ENCODE data around the gene SEMA5A. TPM values are rescaled to one million over a fixed set of nuclear protein-coding genes. Genes with fewer than 3 reads are reported as not detected.

SEMA5A gene
- total RNA-seq, 2 donors from 2014 or later, result 17.6 to 34.1 TPM

DNA sequence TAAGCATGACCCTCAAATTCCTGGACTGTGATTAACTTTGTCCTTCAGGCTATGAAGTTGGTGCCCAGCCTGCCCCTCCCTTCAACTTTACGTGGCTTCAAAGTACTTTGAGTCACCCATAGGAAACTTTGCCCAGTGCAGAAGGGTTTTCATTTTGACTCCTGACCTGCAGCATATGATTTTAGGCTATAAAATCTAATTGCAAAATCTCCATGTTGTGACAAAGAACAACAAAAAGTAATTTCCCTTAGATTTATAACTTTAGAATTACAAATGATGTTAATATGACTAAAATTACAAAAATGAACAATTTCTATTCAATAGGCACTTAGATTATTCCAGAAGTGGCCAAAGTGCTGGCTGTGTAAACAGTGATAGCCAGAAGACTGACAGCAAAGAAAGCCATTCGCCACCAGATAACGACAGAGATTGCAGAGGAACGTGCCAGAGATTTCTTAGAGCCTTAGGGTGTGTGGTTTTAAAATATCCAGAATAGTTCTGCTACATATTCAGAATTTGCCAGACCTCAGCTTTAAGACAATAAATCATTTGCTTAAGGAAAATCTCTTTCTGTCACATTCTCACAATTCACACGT is 197.4 kb downstream of the SEMA5A start:
- intact Hi-C loops (cut with DNase I), result no loop called here
- DNase-seq (ENCODE audit: low spot score), result no peak

DNA sequence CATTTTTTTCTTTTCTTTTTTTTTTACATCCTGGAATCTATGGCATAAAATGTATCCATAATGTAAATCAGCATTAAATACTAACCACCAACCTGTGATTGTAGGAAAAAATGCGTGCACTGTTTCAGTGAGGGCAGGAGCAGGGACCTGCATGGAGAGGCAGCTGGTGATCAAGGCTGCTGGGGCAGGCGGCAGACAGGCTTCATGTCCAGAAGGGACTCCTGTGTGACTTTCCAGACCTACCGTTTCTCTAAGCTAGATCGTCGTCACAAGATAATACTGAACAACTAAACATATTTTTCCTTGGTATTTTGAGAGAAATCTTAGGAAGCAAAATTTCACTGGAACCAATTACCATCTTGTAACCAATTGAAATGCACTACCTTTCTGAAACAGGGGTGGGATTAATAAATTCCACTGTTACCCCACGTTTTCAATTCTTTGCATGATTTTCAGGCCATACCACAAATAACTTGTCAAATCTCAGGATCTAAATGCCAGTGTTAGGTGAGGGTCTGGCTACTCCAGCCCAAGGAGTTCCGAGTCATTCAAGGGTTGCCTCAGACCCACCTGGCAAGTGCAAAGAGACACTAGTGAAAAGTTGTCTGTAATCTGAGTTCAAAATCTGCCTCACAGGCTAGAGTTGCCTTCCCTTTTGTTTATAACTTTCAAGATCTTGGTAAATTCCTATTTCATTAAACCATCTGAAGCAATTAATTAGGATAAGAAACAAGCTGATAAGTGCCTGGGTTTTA is 198.2 kb downstream of the SEMA5A start:
- DNase-seq (ENCODE audit: low spot score), result no peak
- intact Hi-C loops (cut with DNase I), result no loop called here

DNA sequence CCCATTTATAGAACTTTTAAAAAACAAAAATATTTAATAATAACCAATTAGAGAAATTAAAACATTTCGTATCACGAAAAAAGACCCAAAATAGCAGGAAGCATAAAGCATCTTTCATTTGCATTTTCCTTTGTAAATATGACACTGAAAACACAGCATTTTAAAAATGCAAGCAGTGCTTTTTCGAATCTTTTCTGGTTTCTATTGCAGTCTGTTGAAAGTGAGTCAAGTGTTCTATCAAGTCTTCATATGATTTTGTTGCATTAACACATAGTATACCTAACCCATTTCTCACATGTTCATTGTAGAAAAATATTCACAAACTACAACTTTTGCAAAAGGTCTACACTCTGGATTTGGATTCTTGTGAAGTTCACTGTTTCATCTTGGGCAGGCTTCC is 198.8 kb downstream of the SEMA5A start:
- intact Hi-C loops (cut with DNase I), result no loop called here
- DNase-seq (ENCODE audit: low spot score), result no peak

DNA sequence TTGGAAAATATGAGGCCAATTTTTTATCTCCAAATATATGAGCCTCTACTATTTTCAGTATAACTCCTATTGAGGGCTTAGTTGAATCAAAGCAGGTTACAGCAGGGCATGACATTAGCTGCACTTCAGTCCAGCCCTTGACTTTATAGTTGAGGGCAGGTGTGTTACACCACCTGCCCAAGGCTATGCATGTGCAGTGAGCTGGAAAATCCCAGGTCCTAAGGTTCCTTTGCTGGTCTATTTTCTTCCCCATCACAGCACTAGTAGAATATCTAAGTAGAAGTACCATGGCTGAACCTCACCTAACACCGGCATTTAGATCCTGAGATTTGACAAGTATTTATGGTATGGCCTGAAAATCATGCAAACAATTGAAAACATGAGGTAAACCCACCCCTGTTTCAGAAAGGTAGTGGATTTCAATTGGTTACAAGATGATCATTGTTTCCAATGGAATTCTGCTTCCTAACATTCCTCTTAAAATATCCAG is 201.1 kb downstream of the SEMA5A start:
- no peak for DNase-seq (ENCODE audit: low spot score)
- intact Hi-C loops (cut with DNase I), result no loop called here

DNA sequence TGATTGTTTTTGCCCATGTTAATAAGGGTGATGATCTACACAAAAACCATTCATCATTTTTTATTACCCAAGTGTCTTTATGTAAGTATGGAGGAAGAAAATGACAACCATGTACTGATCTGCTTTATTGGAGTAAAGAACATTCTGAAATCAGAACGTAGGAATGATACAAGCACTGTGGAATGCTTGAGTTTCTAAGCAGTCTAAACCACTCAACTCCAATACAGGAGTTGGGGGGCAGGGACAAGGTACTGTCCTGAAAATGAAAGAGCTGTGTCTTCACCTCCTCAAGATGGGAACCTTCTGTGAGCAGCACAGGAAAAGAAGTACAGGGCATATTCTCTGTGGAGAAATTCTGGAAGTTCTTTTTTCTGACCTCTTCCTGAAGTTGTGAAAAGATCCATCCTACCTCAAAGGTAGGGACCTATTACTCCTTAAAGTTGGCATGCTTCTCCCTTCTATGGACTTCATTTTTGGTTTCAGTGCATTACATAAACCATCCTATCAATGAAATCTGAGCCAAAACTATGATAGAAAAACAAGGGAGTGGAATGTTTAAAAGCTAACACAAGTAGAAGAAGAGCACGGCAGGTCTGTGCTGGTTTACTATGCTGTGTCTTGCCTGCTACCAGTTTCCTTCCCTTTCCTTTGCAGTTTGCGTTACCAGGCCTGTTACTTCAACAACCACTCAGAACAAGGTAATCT is 202.6 kb downstream of the SEMA5A start:
- intact Hi-C loops (cut with DNase I), result no loop called here
- no peak for DNase-seq (ENCODE audit: low spot score)

DNA sequence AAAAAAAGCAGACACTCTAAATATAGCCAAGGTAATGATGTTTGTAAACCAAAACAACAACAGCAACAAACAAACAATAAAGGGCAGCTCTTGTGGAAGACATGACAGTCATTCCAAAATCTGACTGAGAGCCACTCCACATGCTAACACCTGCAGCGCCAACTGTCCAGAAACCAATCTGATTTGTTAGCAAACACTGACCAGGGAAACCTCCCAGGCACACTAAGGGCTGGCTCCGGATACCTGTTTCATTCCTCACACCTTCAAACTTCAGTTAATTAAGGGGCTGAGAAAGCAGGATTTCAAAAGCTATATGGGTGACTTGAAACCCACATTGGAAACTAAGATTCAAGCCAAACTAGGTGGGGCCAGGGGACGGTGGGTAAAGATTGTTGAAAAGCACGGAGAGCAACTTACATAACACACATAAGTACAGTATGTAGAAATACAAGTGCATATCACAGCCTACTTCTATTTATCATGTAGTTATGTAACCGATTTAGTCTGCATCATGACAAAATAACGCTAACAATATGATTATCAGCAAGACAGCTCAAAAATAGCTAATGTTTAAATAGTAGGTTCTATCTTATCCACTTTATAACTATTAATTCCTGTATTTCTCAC is 203.6 kb downstream of the SEMA5A start:
- intact Hi-C loops (cut with DNase I), result no loop called here
- DNase-seq (ENCODE audit: low spot score), result no peak

DNA sequence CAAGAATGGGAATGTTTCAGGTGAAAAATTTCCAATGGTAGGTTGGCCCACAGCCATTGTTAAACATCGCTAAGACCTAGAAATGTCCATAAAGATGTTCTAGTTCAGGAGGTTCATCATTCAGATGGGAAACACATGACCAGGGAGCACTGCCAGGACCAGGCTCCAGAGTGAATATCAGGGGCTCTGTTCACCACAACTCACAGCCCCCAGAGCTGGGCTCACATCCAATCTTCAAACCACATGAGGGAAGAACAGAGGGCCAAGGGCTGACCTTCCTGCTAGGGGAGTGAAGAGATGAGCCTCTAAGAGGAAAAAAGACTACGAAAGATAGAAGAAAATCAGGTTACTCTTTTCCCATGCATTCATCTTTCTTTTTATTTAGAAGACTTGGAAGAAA is 205.8 kb downstream of the SEMA5A start:
- no peak for DNase-seq (ENCODE audit: low spot score)
- intact Hi-C loops (cut with DNase I), result no loop called here

DNA sequence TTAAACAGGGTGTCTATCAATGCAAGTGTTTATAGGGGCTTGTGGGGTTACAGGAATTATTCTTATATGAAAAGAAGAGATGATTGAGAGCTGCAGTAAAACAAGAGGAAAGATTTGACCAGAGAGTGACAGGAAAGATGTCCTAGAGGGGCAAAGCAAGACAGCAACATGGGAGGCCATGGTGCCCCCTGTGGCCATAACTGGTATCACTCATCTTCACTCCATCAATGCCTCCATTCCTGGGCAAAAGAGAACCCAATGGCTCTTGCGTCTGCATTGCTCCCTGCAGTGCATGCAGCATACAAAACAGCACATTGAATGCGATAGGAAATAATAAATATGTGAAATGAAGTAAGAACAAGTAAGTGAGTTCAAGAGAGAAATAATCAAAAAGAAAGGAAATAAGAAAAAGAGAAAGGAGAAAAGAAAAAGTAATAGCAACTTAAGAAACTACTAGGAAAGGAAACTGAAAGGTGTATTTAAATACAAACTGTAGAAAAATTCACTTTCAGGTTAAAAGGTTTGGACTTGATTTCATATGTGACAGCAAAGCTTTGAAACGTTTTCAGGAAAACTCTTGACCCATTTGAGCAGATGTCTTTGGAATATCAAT is 206.6 kb downstream of the SEMA5A start:
- no peak for DNase-seq (ENCODE audit: low spot score)
- intact Hi-C loops (cut with DNase I), result no loop called here

DNA sequence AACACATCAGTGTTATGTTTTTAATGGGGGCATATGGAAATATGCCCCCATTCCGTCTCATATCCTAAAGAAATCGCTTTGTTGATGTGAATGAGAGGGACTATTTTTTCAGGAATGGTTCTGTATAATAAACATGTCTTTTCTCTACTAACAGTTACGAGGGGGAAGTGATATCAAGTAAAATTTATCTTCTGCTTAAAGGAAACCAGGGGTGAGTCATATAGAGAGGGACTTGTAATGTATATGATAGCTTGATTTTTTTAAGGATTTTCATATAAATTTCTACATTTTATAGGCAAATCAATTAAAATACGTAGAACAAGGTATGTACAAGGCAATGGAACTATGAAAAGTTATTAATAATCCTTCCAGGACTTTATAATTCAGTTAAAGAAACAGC is 207.1 kb downstream of the SEMA5A start:
- intact Hi-C loops (cut with DNase I), result no loop called here
- DNase-seq (ENCODE audit: low spot score), result no peak

DNA sequence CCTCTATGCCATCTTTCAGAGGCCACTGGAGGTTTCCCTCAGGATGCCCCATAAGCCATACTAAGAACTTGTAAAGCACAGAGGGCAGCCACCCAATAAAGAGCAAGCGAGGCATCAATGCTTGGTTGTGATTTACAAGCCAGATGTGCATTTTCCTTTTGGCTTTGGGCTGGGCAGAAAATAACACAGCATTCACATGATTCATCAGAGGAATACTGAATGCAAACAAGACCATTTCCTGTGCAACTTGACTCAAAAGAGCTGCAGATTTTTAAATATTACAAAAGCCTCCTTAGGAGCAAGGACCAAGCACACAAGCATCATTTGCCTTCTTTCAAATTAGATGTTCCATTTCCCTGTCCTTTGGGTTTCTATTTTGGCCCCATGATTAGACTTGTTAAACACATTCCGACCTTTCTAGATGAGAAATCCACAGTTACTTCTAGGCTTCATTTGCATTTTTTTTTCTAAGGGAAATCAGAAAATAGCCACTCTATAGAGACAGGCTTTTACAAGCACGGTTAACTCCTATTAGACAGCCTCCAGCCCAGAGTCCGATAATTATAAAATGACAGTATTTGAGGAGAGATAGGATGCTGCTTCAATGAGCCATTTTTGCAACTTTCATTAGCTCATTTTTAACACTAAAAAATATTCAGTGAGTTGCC is 207.8 kb downstream of the SEMA5A start:
- intact Hi-C loops (cut with DNase I), result no loop called here
- no peak for DNase-seq (ENCODE audit: low spot score)

DNA sequence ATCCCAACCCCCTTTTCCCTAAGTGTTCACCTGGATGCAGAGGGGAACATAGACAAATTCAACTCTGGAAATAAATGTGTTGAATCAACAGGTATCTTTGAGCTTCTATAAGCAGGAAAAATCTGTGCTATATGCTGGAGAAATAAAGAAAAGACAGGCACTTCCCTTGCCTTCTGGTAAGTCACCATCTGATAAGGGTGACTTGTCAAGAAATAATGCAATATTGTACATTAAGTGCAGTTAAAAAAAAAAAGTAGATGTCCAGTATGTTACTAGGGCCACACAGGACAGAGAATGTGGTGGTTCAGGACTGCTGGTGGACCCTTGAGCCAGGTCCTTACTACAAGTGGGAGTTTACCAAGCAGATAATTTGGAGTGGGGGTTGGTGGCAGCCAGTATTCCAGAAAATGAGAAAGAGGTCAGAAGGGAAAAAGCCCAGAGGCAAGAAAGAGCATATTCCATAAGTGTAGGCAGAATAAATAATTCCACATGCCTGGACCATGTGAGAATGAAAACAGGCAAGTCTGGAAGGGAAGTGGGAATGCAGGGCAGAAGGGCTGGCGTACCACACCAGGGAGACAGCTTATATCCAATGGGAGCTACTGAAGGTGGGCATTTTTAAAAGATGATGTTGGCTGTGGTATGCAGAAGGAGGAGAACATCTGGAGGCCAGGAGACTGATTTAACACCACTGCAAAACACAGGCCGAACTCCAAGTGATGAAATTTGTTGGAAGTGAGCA is 209.9 kb downstream of the SEMA5A start:
- intact Hi-C loops (cut with DNase I), result no loop called here
- no peak for DNase-seq (ENCODE audit: low spot score)

DNA sequence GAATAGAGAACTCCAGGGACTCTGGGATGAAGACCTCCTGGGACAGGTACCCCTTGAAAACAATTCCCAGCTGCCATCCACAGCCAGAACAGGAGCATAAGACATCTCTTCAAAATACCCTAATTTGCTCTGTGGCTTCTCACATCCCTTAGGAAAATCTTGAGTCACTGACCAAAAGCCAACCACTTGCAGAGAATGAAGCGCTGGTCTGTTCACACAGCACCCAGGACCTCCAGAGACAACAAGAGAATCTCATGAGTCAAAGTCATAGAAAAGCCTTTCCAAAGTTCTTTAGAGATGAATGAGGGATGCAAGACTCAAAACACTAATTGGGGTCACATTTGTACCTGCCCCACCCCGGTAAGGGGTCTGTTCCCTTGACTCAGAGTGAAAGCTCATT is 210.6 kb downstream of the SEMA5A start:
- DNase-seq (ENCODE audit: low spot score), result no peak
- intact Hi-C loops (cut with DNase I), result no loop called here

DNA sequence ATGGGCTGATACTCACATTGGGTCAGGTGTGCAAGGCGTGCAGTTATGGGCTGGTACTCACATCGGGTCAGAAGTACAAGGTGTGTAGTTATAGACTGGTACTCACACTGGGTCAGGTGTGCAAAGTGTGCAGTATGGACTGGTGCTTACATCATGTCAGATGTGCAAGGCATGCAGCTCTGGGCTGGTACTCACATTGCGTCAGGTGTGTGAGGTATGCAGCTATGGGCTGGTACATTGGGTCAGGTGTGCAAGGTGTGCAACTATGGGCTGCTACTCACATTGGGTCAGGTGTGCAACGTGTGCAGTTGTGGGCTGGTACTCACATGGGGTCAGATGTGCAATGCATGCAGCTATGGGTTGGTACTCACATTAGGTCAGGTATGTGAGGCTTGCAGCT is 213.8 kb downstream of the SEMA5A start:
- intact Hi-C loops (cut with DNase I), result no loop called here
- DNase-seq (ENCODE audit: low spot score), result no peak

DNA sequence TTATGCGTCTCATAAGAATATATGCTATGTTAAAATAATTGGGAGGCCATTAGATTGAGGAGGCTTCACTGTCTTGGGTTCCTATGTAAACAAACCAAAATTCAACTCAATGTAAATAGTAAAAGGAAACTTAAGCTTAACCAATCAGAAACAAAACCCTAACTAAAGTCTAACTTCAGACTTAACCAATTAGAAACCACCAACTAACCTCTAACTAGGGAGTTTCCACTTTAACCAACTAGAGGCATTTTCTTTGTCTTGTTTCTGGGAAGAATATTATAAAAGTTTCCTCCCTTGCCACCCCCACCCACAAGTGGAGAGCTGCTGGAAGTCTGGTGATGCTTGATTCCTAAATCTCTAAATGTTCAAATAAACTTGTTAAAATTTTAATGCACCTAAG is 214.5 kb downstream of the SEMA5A start:
- intact Hi-C loops (cut with DNase I), result no loop called here
- DNase-seq (ENCODE audit: low spot score), result no peak

DNA sequence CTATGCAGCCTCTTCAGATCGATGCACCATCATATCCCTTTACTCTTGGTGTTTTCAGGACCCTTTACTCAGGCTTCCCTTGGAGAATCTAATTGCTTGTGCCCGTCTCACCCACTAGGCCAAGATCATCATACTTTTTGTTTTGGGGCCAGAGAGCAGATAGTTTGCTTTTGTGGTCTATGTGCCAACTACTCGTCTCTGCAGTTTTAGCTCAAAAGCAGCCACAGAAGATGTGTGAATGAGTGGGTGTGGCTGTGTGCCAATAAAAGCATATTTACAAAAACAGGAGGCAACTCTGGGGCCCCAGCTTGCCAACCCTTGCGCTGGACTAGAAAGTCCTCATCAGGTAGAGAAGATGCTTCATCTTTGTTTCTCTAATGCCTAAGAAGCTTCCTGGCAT is 216.8 kb downstream of the SEMA5A start:
- intact Hi-C loops (cut with DNase I), result no loop called here
- DNase-seq (ENCODE audit: low spot score), result no peak

DNA sequence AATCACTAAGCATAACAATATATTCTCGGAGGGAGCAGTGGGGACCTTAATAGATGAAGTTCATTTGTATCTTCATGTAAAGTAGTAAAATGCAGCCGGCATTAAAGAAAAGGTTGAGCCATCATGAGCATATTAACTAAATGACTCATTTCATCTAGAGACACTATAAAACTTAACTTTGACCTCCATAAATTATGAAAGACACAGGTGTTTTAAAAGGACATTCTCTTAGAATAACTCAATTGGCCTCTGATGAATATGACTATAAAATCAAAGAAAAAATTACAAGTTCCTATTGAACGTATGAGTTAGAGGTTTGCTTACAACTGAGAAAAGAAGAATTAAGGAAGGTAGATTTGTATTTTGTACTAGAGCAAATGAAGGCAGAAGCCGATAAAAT is 220.3 kb downstream of the SEMA5A start:
- intact Hi-C loops (cut with DNase I), result no loop called here
- DNase-seq (ENCODE audit: low spot score), result no peak

DNA sequence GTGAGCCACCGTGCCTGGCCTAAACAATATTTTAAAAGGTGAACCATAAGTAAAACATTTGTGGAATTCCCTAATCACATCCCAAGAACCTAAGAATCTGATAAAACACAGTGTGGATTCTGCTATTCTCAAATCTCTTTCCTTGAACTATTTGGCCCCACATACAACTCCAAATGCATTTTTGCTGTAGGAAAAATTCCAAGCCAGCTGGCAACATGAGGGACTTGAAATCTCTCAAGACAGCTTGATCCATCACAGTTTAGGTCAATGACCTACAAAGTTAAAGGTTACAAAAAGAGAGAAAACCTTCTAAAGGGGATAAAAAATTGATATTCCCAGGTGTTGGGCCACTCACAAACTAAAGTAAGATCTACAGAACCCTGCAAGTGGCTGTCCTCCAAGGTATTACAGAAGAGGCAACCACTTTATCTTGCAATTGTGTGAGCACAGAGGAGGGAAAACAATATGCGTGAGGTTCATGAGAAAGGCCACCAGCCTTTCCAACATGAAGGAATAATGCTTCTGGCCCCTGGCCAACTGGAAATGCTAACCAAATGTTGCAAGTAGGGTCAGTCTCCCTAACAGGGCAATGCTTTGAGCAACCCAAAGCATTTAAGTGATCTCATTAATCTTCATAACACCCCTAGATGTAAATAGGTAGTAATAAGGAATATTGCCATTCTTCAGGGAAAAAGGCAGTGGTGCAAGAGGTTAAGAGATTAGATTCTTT is 221.4 kb downstream of the SEMA5A start:
- intact Hi-C loops (cut with DNase I), result no loop called here
- DNase-seq (ENCODE audit: low spot score), result no peak

DNA sequence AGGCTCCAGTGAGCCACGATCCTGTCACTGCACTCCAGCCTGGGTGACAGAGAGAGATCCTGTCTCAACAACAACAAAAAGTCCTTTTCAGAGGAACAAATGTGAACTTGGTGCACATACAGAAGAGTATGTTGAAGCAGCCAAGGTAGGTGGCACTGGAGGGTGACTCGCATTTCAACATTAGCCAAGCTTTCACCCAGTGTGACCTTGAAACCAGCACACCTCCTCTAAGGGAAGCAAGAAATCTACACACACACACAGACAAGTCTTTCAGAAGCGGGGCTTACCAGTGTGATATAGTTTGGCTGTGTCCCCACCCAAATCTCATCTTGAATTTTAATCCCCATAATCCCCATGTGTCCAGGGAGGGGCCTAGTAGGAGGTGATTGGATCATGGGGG is 225.2 kb downstream of the SEMA5A start:
- intact Hi-C loops (cut with DNase I), result no loop called here
- no peak for DNase-seq (ENCODE audit: low spot score)

All from posterior vena cava (tissue), 2 donors.